H1 (cell line): ENCODE measurements around the gene ARSI.

Experiments
- CBX8 ChIP-seq: fragments of 300-800, 300-1000 bp; sonication (generic); IDR thresholded peaks from 2 replicates; pipeline ENCODE4 v1.7.1; 2016; ENCODE audit warnings: low read depth, low read length, borderline replicate concordance
- EP300 ChIP-seq, 2 experiments: IDR thresholded peaks; 1 replicate in 1 of 2; 2 replicates in 1 of 2; pipeline ENCODE4 v1.6.1; 2011 to 2012; ENCODE audit warnings: low read depth in 2 of 2, low read length in 2 of 2, mild to moderate bottlenecking in 2 of 2, borderline replicate concordance in 1 of 2, inconsistent platforms in 1 of 2, moderate library complexity in 1 of 2

DNA sequence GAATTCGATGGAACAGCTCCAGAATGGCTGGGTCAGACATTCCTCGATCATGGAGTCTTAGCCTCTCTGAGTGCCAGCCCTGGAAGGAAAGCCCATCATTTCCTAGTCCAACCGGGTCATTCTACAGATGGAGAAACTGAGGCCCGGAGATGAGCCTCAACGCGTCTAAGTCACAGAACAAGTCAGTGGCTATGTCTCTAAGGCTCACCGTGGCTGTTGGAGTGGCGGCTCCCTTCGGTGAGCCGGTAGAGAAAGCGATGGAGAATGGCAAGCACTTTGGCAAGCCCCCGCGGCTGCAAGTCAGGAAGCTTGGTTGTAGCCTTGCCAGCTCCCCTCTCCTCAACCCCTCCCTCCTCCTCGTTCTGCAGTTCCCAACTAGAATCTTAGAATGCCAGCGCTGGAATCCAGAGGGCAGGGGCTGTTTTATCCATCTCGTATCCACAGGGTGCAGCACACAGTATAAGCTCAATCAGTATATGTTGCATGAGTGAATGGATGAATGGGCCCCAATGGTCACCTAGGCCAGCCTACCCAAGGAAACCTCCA, 438 bp upstream of the ARSI start:
- TF ChIP-seq EP300 (IDR thresholded peaks at IDR 0.05; ENCODE audit: borderline replicate concordance in 1 of 2, low read depth in 2 of 2, low read length in 2 of 2) (no peak), CBX8 (no peak)
